ENCODE results near the gene UQCC5. TPM values are rescaled to one million over a fixed set of nuclear protein-coding genes. Genes with fewer than 3 reads are reported as not detected.

Gene UQCC5
- total RNA-seq, 1 donor from 2014 or later, result 18.6 TPM

DNA sequence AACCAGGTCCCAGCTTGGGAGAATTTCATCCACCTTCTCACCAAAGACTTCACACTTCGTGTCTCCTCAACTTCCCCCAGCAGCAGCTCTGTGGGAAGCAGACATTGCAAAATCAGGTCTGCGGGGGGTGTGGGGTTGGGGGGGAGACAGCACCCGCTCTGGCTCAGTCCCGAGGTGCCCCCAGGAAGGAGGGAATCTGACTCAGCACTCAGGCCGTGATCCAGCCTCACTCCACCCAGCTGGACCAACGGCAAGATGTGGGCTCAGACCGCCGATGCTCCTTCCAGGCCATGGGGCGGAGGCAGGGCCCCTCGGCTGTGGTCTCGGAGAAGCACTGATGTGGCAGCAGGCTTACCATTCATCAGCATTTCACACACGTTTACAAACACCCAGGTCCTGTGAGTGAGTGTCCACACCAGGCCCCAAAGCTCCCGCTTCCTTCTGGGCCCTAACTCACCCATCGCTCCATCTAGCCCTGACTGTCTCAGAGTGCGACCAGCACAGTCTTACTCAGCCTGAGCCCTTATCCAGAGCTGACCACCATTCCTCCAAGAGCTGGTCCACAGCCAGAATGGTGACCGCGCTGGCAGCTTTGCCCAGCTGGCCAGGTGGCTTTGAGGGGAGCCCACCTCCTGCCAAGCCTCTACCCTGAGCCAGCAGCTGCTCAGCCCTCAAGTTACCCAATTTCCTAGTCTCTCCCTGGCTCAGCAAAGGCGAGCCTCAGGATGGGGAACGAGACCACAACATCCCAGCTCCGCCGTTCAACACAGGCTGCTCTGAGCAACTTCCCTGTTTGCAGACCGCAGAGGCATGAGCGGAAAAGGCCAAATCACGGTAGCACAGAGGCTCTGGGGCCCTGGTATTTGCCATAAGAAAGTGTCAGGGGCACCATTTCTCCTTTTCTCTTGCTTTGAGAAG, 38.0 kb upstream of the UQCC5 start:
- no peak overlapping the region for H3K27ac Mint-ChIP-seq (ENCODE audit: unreplicated experiment)
- H3K36me3 Mint-ChIP-seq (ENCODE audit: unreplicated experiment), result no peaks in the 10 kb centered on the region
- TF ChIP-seq, protein P1, sequence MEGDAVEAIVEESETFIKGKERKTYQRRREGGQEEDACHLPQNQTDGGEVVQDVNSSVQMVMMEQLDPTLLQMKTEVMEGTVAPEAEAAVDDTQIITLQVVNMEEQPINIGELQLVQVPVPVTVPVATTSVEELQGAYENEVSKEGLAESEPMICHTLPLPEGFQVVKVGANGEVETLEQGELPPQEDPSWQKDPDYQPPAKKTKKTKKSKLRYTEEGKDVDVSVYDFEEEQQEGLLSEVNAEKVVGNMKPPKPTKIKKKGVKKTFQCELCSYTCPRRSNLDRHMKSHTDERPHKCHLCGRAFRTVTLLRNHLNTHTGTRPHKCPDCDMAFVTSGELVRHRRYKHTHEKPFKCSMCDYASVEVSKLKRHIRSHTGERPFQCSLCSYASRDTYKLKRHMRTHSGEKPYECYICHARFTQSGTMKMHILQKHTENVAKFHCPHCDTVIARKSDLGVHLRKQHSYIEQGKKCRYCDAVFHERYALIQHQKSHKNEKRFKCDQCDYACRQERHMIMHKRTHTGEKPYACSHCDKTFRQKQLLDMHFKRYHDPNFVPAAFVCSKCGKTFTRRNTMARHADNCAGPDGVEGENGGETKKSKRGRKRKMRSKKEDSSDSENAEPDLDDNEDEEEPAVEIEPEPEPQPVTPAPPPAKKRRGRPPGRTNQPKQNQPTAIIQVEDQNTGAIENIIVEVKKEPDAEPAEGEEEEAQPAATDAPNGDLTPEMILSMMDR (IDR thresholded peaks at IDR 0.05), result no peak
- no peaks in the 10 kb centered on the region for H3K27me3 Mint-ChIP-seq (ENCODE audit: unreplicated experiment)
- no peaks in the 10 kb centered on the region for H3K9me3 Mint-ChIP-seq (ENCODE audit: unreplicated experiment)
- H3K4me1 Mint-ChIP-seq (ENCODE audit: unreplicated experiment), result peaks cover 1% of the 10 kb centered on the region
- H3K4me3 Mint-ChIP-seq (ENCODE audit: unreplicated experiment), result no peak overlapping the region
- DNase-seq (ENCODE audit: extremely low spot score, unreplicated experiment), result no peak

DNA sequence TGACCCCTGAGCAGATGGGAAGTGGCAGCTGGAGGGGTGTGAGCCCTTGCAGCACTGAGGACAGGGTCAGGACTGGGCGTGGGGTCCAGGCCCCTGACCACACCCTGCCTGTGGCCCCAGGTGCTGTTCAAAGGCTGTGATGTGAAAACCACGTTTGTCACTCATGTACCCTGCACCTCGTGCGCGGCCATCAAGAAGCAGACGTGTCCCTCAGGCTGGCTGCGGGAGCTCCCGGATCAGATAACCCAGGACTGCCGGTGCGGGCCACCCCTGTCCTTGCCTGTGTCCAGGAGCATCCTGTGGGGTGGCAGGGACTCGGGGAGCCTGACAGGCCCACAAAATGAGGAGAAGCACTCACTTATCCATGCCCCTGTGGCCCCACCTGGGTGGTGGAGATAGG, 35.4 kb upstream of the UQCC5 start:
- no peak for DNase-seq (ENCODE audit: extremely low spot score, unreplicated experiment)
- Mint-ChIP-seq H3K27me3 (ENCODE audit: unreplicated experiment) (no peaks in the 10 kb centered on the region), H3K27ac (ENCODE audit: unreplicated experiment) (no peak overlapping the region), H3K4me1 (ENCODE audit: unreplicated experiment) (peaks cover 1% of the 10 kb centered on the region), H3K9me3 (ENCODE audit: unreplicated experiment) (no peaks in the 10 kb centered on the region), H3K36me3 (ENCODE audit: unreplicated experiment) (no peaks in the 10 kb centered on the region), H3K4me3 (ENCODE audit: unreplicated experiment) (no peak overlapping the region)
- TF ChIP-seq, protein P1 (IDR thresholded peaks at IDR 0.05), result no peak

DNA sequence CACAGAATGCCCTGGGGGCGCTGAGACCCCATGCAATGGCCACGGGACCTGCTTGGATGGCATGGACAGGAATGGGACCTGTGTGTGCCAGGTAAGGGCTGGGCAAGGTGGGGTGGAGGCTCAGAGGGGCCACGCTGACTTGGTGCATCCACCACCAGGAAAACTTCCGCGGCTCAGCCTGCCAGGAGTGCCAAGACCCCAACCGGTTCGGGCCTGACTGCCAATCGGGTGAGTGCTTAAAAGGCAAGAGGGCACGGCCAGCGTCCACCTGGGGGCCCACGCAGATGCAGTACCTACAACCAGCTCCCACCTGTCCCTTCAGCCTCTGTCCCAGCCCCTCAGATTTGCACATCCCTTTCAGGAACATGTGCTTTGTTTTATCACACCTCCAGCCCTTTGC, 34.4 kb upstream of the UQCC5 start:
- Mint-ChIP-seq H3K27ac (ENCODE audit: unreplicated experiment) (no peak overlapping the region), H3K9me3 (ENCODE audit: unreplicated experiment) (no peaks in the 10 kb centered on the region), H3K4me1 (ENCODE audit: unreplicated experiment) (peaks cover 2% of the 10 kb centered on the region), H3K27me3 (ENCODE audit: unreplicated experiment) (no peaks in the 10 kb centered on the region), H3K36me3 (ENCODE audit: unreplicated experiment) (no peaks in the 10 kb centered on the region), H3K4me3 (ENCODE audit: unreplicated experiment) (no peak overlapping the region)
- DNase-seq (ENCODE audit: extremely low spot score, unreplicated experiment), result no peak
- TF ChIP-seq, protein P1 (IDR thresholded peaks at IDR 0.05), result no peak

DNA sequence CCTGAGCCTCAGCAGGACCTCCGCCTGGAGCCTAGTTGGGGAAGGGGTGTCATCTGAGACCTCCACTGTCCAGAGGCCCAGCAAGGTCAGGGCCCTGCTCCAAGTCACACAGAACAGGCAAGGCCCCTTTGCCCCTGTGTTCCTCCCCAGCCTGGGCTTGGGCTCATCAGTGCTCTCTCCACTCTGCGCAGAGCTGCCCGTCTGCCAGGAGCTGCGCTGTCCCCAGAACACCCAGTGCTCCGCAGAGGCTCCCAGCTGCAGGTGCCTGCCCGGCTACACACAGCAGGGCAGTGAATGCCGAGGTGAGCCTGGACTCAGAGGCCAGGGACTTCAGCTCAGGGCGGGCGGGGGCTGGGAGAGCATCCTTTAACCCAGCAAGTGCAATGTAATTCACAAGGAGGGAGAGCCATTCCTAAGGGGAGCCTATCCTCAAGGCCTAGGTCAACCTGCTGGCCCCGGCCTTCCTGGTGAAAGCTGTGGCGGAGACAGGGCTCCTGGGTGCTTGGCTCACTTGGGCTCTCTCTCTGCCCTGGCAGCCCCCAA, 33.5 kb upstream of the UQCC5 start:
- no peak for DNase-seq (ENCODE audit: extremely low spot score, unreplicated experiment)
- Mint-ChIP-seq H3K9me3 (ENCODE audit: unreplicated experiment) (no peaks in the 10 kb centered on the region), H3K4me3 (ENCODE audit: unreplicated experiment) (no peak overlapping the region), H3K27me3 (ENCODE audit: unreplicated experiment) (no peaks in the 10 kb centered on the region), H3K27ac (ENCODE audit: unreplicated experiment) (no peak overlapping the region), H3K36me3 (ENCODE audit: unreplicated experiment) (no peaks in the 10 kb centered on the region), H3K4me1 (ENCODE audit: unreplicated experiment) (peaks cover 7% of the 10 kb centered on the region)
- TF ChIP-seq, protein P1 (IDR thresholded peaks at IDR 0.05), result no peak

DNA sequence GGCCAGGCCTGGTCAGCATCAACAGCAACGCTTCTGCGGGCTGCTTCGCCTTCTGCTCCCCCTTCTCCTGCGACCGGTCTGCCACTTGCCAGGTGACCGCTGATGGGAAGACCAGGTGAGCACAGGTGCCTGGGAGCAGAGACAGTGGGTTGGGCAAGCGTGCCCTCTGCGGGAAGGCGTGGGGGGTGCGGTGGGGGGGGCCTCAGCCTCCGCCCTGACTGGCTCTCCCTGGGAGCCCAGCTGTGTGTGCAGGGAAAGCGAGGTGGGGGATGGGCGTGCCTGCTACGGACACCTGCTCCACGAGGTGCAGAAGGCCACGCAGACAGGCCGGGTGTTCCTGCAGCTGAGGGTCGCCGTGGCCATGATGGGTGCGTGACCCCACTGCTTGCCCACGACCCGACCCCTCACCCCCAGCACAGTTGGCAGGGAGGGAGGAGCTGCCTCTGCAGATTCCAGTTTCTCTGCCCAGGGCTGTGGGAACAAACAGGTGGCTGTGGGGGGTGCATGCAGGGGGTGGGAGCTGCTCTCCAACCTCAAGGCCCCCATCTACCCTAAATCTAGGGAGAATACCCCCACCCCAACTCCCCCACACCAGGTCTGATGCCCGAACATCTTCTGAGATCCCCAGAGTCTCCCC, 32.5 kb upstream of the UQCC5 start:
- no peaks in the 10 kb centered on the region for H3K27me3 Mint-ChIP-seq (ENCODE audit: unreplicated experiment)
- TF ChIP-seq, protein P1 (IDR thresholded peaks at IDR 0.05), result no peak
- no peaks in the 10 kb centered on the region for H3K36me3 Mint-ChIP-seq (ENCODE audit: unreplicated experiment)
- no peak overlapping the region for H3K27ac Mint-ChIP-seq (ENCODE audit: unreplicated experiment)
- H3K4me3 Mint-ChIP-seq (ENCODE audit: unreplicated experiment), result no peak overlapping the region
- peaks cover 6% of the 10 kb centered on the region for H3K4me1 Mint-ChIP-seq (ENCODE audit: unreplicated experiment)
- DNase-seq (ENCODE audit: extremely low spot score, unreplicated experiment), result no peak
- no peaks in the 10 kb centered on the region for H3K9me3 Mint-ChIP-seq (ENCODE audit: unreplicated experiment)
